Calu3 (cell line): ENCODE results near the gene DNASE1L1. TPM values are rescaled to one million over a fixed set of nuclear protein-coding genes. Genes with fewer than 3 reads are reported as not detected.

Experiments used
- BruUV-seq: library from RNA; stranded (reverse); fragments of 400-500 nt; replicated peaks from 2 replicates; lab custom pipeline; 2021; lab: Mats Ljungman, UMichigan
- CTCF ChIA-PET: fragments of 300-600 bp; sonication (Branson Sonifier 250); formaldehyde crosslinking; loops from one replicate; lab custom pipeline; 2022; ENCODE audit warnings: antibody characterized with exemption; lab: Charles Lee
- DNase-seq: peaks from one replicate; pipeline ENCODE4 v3.0.0; 2022
- H3K27ac Mint-ChIP-seq: one replicate; pipeline ENCODE4 v1.8.0; 2022; ENCODE audit warnings: mixed read lengths; ENCODE audit not compliant: unreplicated experiment
- H3K27me3 Mint-ChIP-seq: one replicate; pipeline ENCODE4 v1.8.0; 2022; ENCODE audit warnings: mixed read lengths; ENCODE audit not compliant: unreplicated experiment
- H3K36me3 Mint-ChIP-seq: one replicate; pipeline ENCODE4 v1.8.0; 2022; ENCODE audit warnings: mild to moderate bottlenecking, moderate library complexity, mixed read lengths; ENCODE audit not compliant: insufficient read depth, unreplicated experiment
- H3K4me1 Mint-ChIP-seq: one replicate; pipeline ENCODE4 v1.8.0; 2022; ENCODE audit warnings: mild to moderate bottlenecking, low read depth, mixed read lengths; ENCODE audit not compliant: unreplicated experiment
- H3K4me3 Mint-ChIP-seq: one replicate; pipeline ENCODE4 v1.8.0; 2022; ENCODE audit warnings: mild to moderate bottlenecking, low read depth, moderate library complexity, mixed read lengths; ENCODE audit not compliant: unreplicated experiment
- H3K9me3 Mint-ChIP-seq: one replicate; pipeline ENCODE4 v1.8.0; 2022; ENCODE audit warnings: low read depth, mixed read lengths; ENCODE audit not compliant: unreplicated experiment
- CTCF ChIP-seq: fragments of 200-600 bp; IDR thresholded peaks from one replicate; pipeline ENCODE4 v1.8.0; 2022; ENCODE audit warnings: antibody characterized with exemption; ENCODE audit not compliant: unreplicated experiment
- intact Hi-C: fragments of 100-400 bp; cut with micrococcal nuclease; formaldehyde crosslinking; loops from one replicate; pipeline ENCODE4 v1.10.0; 2022; ENCODE audit not compliant: unreplicated experiment
- total RNA-seq: library from RNA; stranded (reverse); gene quantifications from 2 replicates; pipeline ENCODE4 v1.2.3, GENCODE V29; 2022

DNASE1L1 gene
- total RNA-seq, 1 experiment from 2014 or later, result 30.6 TPM

- BruUV-seq, result no TSS peak
- Mint-ChIP-seq H3K27ac (no peak overlapping the region), H3K4me1 (peaks cover 7% of the 10 kb centered on the region), H3K27me3 (no peaks in the 10 kb centered on the region), H3K36me3 (peaks cover 87% of the 10 kb centered on the region), H3K4me3 (peak overlapping the region; percentile 6), H3K9me3 (no peaks in the 10 kb centered on the region)
- intact Hi-C loops, result no loop called here
- DNase-seq, result no peak
- no peak for TF ChIP-seq CTCF
- CTCF ChIA-PET, result no interaction called here
These were observed 50.2 kb downstream of the DNASE1L1 start for GRCh38 chrX:154358829-154359228.

DNA sequence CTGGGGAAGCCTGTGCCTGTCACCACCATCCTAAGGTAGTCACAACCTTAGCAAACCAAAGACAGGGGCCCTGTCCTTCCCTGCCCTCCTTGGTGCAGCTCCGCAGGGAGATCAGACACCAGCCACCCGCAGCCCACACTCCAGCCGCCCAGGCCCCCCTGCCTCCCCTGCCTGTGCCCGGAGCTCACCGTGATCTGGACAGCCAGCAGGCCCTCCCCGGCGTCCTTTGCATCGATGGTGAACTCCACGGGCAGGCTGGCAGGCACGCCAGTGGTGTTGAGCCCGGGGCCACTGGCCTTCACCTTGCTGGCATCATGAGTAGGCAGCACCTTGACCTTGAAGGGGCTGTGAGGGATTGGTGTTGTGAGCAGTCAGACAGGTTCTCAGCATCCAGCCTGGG is 51.0 kb downstream of the DNASE1L1 start:
- H3K4me3 Mint-ChIP-seq, result no peak overlapping the region
- peaks cover 87% of the 10 kb centered on the region for H3K36me3 Mint-ChIP-seq
- no TSS peak for BruUV-seq
- no peak for TF ChIP-seq CTCF
- intact Hi-C loops, result no loop called here
- peaks cover 7% of the 10 kb centered on the region for H3K4me1 Mint-ChIP-seq
- H3K27me3 Mint-ChIP-seq, result no peaks in the 10 kb centered on the region
- CTCF ChIA-PET, result no interaction called here
- H3K27ac Mint-ChIP-seq, result peak overlapping the region; percentile 23
- DNase-seq, result no peak
- H3K9me3 Mint-ChIP-seq, result no peaks in the 10 kb centered on the region

- H3K9me3 Mint-ChIP-seq, result no peaks in the 10 kb centered on the region
- H3K4me3 Mint-ChIP-seq, result no peak overlapping the region
- peaks cover 85% of the 10 kb centered on the region for H3K36me3 Mint-ChIP-seq
- H3K27ac Mint-ChIP-seq, result no peak overlapping the region
- CTCF ChIA-PET, result no interaction called here
- H3K4me1 Mint-ChIP-seq, result peaks cover 7% of the 10 kb centered on the region
- TF ChIP-seq CTCF, result no peak
- no peaks in the 10 kb centered on the region for H3K27me3 Mint-ChIP-seq
- intact Hi-C loops, result no loop called here
- BruUV-seq, result no TSS peak
- no peak for DNase-seq
These were observed 51.8 kb downstream of the DNASE1L1 start for GRCh38 chrX:154357205-154357604.

DNA sequence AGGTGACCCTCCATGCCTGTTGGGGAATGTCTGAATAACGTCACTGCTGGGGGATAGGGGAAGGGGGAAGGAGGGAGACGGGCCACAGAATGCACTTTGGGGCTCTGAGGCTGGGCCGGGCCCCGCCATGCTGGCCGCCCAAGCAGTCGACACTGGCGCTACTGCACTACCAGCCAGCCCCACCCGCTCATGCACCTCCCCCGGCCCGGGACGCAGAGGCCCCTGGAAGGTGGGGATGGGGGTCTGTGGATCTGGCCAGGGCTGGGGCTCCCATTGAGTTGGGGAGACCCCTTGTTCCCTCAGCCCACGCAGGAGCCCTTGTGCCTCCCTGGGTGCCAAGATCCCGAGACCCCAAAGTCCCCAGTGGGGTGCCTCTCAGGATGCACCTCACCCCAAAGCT is 52.5 kb downstream of the DNASE1L1 start:
- H3K27me3 Mint-ChIP-seq, result no peaks in the 10 kb centered on the region
- no peak overlapping the region for H3K27ac Mint-ChIP-seq
- peaks cover 7% of the 10 kb centered on the region for H3K4me1 Mint-ChIP-seq
- no TSS peak for BruUV-seq
- no peak overlapping the region for H3K4me3 Mint-ChIP-seq
- H3K9me3 Mint-ChIP-seq, result no peaks in the 10 kb centered on the region
- intact Hi-C loops, result no loop called here
- no peak for DNase-seq
- CTCF ChIA-PET, result no interaction called here
- no peak for TF ChIP-seq CTCF
- H3K36me3 Mint-ChIP-seq, result peaks cover 85% of the 10 kb centered on the region
